ENCODE results near the gene GTPBP1. TPM values are rescaled to one million over a fixed set of nuclear protein-coding genes. Genes with fewer than 3 reads are reported as not detected.

Gene GTPBP1
- total RNA-seq, 2 experiments from 2014 or later, result 51.1 to 95.0 TPM

GRCh38 chr22:38782402-38783094 is 76.8 kb downstream of the GTPBP1 start:
- intact Hi-C loops (cut with micrococcal nuclease; ENCODE audit: unreplicated experiment), result no loop called here
- TF ChIP-seq, protein P1, sequence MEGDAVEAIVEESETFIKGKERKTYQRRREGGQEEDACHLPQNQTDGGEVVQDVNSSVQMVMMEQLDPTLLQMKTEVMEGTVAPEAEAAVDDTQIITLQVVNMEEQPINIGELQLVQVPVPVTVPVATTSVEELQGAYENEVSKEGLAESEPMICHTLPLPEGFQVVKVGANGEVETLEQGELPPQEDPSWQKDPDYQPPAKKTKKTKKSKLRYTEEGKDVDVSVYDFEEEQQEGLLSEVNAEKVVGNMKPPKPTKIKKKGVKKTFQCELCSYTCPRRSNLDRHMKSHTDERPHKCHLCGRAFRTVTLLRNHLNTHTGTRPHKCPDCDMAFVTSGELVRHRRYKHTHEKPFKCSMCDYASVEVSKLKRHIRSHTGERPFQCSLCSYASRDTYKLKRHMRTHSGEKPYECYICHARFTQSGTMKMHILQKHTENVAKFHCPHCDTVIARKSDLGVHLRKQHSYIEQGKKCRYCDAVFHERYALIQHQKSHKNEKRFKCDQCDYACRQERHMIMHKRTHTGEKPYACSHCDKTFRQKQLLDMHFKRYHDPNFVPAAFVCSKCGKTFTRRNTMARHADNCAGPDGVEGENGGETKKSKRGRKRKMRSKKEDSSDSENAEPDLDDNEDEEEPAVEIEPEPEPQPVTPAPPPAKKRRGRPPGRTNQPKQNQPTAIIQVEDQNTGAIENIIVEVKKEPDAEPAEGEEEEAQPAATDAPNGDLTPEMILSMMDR (conservative IDR thresholded peaks at IDR 0.05; ENCODE audit: low read length), result no peak
- no peak for TF ChIP-seq EZH2phosphoT487 (IDR thresholded peaks at IDR 0.05; ENCODE audit: borderline replicate concordance, low read depth, low read length)
- no peaks in the 10 kb centered on the region for H4K20me1 ChIP-seq (ENCODE audit: insufficient read depth, low read length)
- no peaks in the 10 kb centered on the region for H3K79me2 ChIP-seq (ENCODE audit: insufficient read depth, low read depth, low read length)
- CTCF ChIA-PET (ENCODE audit: unreplicated experiment), result no interaction called here
- no peaks in the 10 kb centered on the region for H3K9me2 ChIP-seq (ENCODE audit: insufficient read depth, low read length)
- no peak overlapping the region for H3K27ac ChIP-seq (ENCODE audit: low read depth, low read length, poor library complexity, severe bottlenecking)
- H3K4me2 ChIP-seq (ENCODE audit: low read length), result no peak overlapping the region
- H3K4me1 ChIP-seq (ENCODE audit: insufficient read depth, low read length, poor library complexity, severe bottlenecking), result no peaks in the 10 kb centered on the region
- H3K36me3 ChIP-seq (ENCODE audit: insufficient read depth, low read length), result no peaks in the 10 kb centered on the region
- POLR2A ChIA-PET, result no interaction called here
- BruUV-seq (replicated peaks), result no TSS peak
- H2AFZ ChIP-seq (ENCODE audit: low read length), result no peak overlapping the region
- H3K4me3 ChIP-seq (ENCODE audit: low read depth, low read length, poor library complexity, severe bottlenecking), result no peak overlapping the region
- H3K9me3 ChIP-seq (ENCODE audit: low read length), result no peaks in the 10 kb centered on the region
- no peak for DNase-seq (ENCODE audit: low spot score)

Small RNA genes lying within 50 kb of the gene (small RNA-seq; reads per million reads assigned to genes)
- not detected for gene AL021707.8

Other genes starting within 250 kb of the GTPBP1 start
- not detected in 2 replicates for gene KDELR3, start 237.8 kb upstream of the GTPBP1 start, total RNA-seq (2014; rRNA removed; shearing (Covaris generic))
- gene KDELR3, start 237.8 kb upstream of the GTPBP1 start, total RNA-seq (2022), result not detected in 2 replicates
- gene DDX17, start 199.6 kb upstream of the GTPBP1 start, total RNA-seq (2014; rRNA removed; shearing (Covaris generic)), result 626 and 667 TPM in 2 replicates
- gene DDX17, start 199.6 kb upstream of the GTPBP1 start, total RNA-seq (2022), result 505 and 508 TPM in 2 replicates
- gene DMC1, start 135.8 kb upstream of the GTPBP1 start, total RNA-seq (2014; rRNA removed; shearing (Covaris generic)), result 44.3 and 84.7 TPM in 2 replicates
- gene DMC1, start 135.8 kb upstream of the GTPBP1 start, total RNA-seq (2022), result 40.6 and 60.8 TPM in 2 replicates
- 0.16 and 0.23 TPM in 2 replicates for gene FAM227A, start 49.6 kb upstream of the GTPBP1 start, total RNA-seq (2014; rRNA removed; shearing (Covaris generic))
- 0.57 and 0.72 TPM in 2 replicates for gene FAM227A, start 49.6 kb upstream of the GTPBP1 start, total RNA-seq (2022)
- 3.5 and 10.5 TPM in 2 replicates for gene CBY1, start 49.3 kb upstream of the GTPBP1 start, total RNA-seq (2014; rRNA removed; shearing (Covaris generic))
- 12.8 and 15.1 TPM in 2 replicates for gene CBY1, start 49.3 kb upstream of the GTPBP1 start, total RNA-seq (2022)
- 51.8 and 61.7 TPM in 2 replicates for gene TOMM22, start 24.0 kb upstream of the GTPBP1 start, total RNA-seq (2014; rRNA removed; shearing (Covaris generic))
- 99.6 and 114 TPM in 2 replicates for gene TOMM22, start 24.0 kb upstream of the GTPBP1 start, total RNA-seq (2022)
- 46.6 and 50.4 TPM in 2 replicates for gene JOSD1, start 5.0 kb upstream of the GTPBP1 start, total RNA-seq (2014; rRNA removed; shearing (Covaris generic))
- gene JOSD1, start 5.0 kb upstream of the GTPBP1 start, total RNA-seq (2022), result 54.7 and 56.3 TPM in 2 replicates
- 59.1 and 67.6 TPM in 2 replicates for gene SUN2, start 50.1 kb downstream of the GTPBP1 start, total RNA-seq (2014; rRNA removed; shearing (Covaris generic))
- 80.2 and 95.7 TPM in 2 replicates for gene SUN2, start 50.1 kb downstream of the GTPBP1 start, total RNA-seq (2022)
- 6.8 and 7.1 TPM in 2 replicates for gene DNAL4, start 88.2 kb downstream of the GTPBP1 start, total RNA-seq (2014; rRNA removed; shearing (Covaris generic))
- gene DNAL4, start 88.2 kb downstream of the GTPBP1 start, total RNA-seq (2022), result 6.4 and 6.6 TPM in 2 replicates
- gene NPTXR, start 138.1 kb downstream of the GTPBP1 start, total RNA-seq (2014; rRNA removed; shearing (Covaris generic)), result not detected in 2 replicates
- 0.08 and 0.11 TPM in 2 replicates for gene NPTXR, start 138.1 kb downstream of the GTPBP1 start, total RNA-seq (2022)
- 41.9 and 45.2 TPM in 2 replicates for gene CBX6, start 166.3 kb downstream of the GTPBP1 start, total RNA-seq (2014; rRNA removed; shearing (Covaris generic))
- gene CBX6, start 166.3 kb downstream of the GTPBP1 start, total RNA-seq (2022), result 62.2 and 67.2 TPM in 2 replicates